Common myeloid progenitor, CD34-positive (primary cell): ENCODE results near the gene MAP2K2.

ENCODE experiments used
- CTCF ChIA-PET: fragments of 350-600 bp; sonication (Branson Sonifier 250); formaldehyde crosslinking; loops from one replicate; lab custom pipeline; 2021; ENCODE audit warnings: antibody characterized with exemption; lab: Charles Lee
- POLR2A ChIA-PET: fragments of 350-600 bp; sonication (Branson Sonifier 250); formaldehyde crosslinking; loops from one replicate; lab custom pipeline; 2021; ENCODE audit warnings: antibody characterized with exemption; lab: Charles Lee
- DNase-seq, 3 donors: peaks; one replicate each; pipeline versions ENCODE4 v3.0.0 to v3.0.0-alpha.2; 2013
- H3K27ac ChIP-seq, 2 experiments: 1 replicate in 1 of 2; 2 replicates in 1 of 2; pipeline ENCODE4 v1.7.0; 2013; ENCODE audit warnings: inconsistent platforms in 2 of 2, low read length in 2 of 2, mild to moderate bottlenecking in 2 of 2, low read depth in 1 of 2, moderate library complexity in 1 of 2; ENCODE audit not compliant: severe bottlenecking in 2 of 2, insufficient read depth in 1 of 2, poor library complexity in 1 of 2
- H3K27me3 ChIP-seq, 5 experiments: replicated peaks in 2 of 5; 1 replicate in 3 of 5; 2 replicates in 2 of 5; pipeline versions ENCODE4 v1.6.1 to v1.7.0; 2013; ENCODE audit warnings: low read length in 4 of 5, mild to moderate bottlenecking in 2 of 5, moderate library complexity in 2 of 5, inconsistent platforms in 1 of 5; ENCODE audit not compliant: insufficient read depth in 5 of 5, control insufficient read depth in 4 of 5
- H3K36me3 ChIP-seq, 4 experiments: 1 replicate in 2 of 4; 2 replicates in 2 of 4; pipeline versions ENCODE4 v1.6.1 to v1.7.0; 2013; ENCODE audit warnings: low read length in 3 of 4, control low read depth in 1 of 4, mild to moderate bottlenecking in 1 of 4; ENCODE audit not compliant: control insufficient read depth in 4 of 4, insufficient read depth in 4 of 4
- H3K4me1 ChIP-seq, 4 experiments: 1 replicate in 3 of 4; 2 replicates in 1 of 4; pipeline versions ENCODE4 v1.6.1 to v1.7.1; 2013; ENCODE audit warnings: low read length in 3 of 4, mild to moderate bottlenecking in 3 of 4, control low read depth in 1 of 4, inconsistent platforms in 1 of 4, moderate library complexity in 1 of 4; ENCODE audit not compliant: control insufficient read depth in 4 of 4, insufficient read depth in 4 of 4; ENCODE audit errors: control extremely low read depth in 1 of 4
- H3K4me3 ChIP-seq, 7 experiments: 1 replicate in 4 of 7; 2 replicates in 3 of 7; pipeline versions ENCODE4 v1.5.1 to v1.7.0; 2013; ENCODE audit warnings: mild to moderate bottlenecking in 7 of 7, low read length in 6 of 7, moderate library complexity in 6 of 7, inconsistent platforms in 2 of 7, low read depth in 2 of 7, control low read depth in 1 of 7; ENCODE audit not compliant: insufficient read depth in 4 of 7, control insufficient read depth in 1 of 7; ENCODE audit errors: extremely low read depth in 1 of 7
- H3K9me3 ChIP-seq, 5 experiments: 1 replicate in 4 of 5; 2 replicates in 1 of 5; pipeline versions ENCODE4 v1.6.1 to v1.7.1; 2013; ENCODE audit warnings: low read length in 4 of 5, mild to moderate bottlenecking in 2 of 5, inconsistent platforms in 1 of 5, low read depth in 1 of 5, moderate library complexity in 1 of 5; ENCODE audit not compliant: control insufficient read depth in 4 of 5, insufficient read depth in 2 of 5; ENCODE audit errors: control extremely low read depth in 1 of 5
- WGBS: methylation state at CpG from one replicate; pipeline ENCODE4 v1.1.5; 2013; ENCODE audit not compliant: insufficient coverage; 5-methylcytosine and 5-hydroxymethylcytosine counted together

The MAP2K2 gene

GRCh38 chr19:4061683-4062418, 62.1 kb downstream of the MAP2K2 start:
- H3K27ac ChIP-seq: peak overlapping the region in 1 of 2 experiments; percentile 4
- H3K27me3 ChIP-seq: no peaks in the 10 kb centered on the region
- H3K4me3 ChIP-seq: no peak overlapping the region
- ChIA-PET POLR2A (no interaction called here), CTCF (interaction anchor here (1.1 kb wide), 1 partner anchor 75 kb away, joined by 3 read pairs; no protein-coding TSS in a partner anchor)
- peaks cover 0 to 44% (median 37%) of the 10 kb centered on the region in 4 experiments for H3K4me1 ChIP-seq
- no peaks in the 10 kb centered on the region for H3K9me3 ChIP-seq
- WGBS: 90% methylated on average over 27 of the region's 29 CpGs
- peaks cover 0 to 37% (median 11%) of the 10 kb centered on the region in 4 experiments for H3K36me3 ChIP-seq
- DNase-seq: no peak

- H3K9me3 ChIP-seq: no peaks in the 10 kb centered on the region
- peak overlapping the region in 1 of 2 experiments; percentile 74 for H3K27ac ChIP-seq
- 83% methylated on average over 12 of the region's 23 CpGs for WGBS
- H3K27me3 ChIP-seq: no peaks in the 10 kb centered on the region
- no peak for DNase-seq
- ChIA-PET CTCF (interaction anchor here (1.5 kb wide), 1 partner anchor 11 kb away, joined by 3 read pairs; no protein-coding TSS in a partner anchor), POLR2A (no interaction called here)
- H3K36me3 ChIP-seq: peaks cover 0 to 38% (median 11%) of the 10 kb centered on the region in 4 experiments
- H3K4me1 ChIP-seq: peaks cover 0 to 44% (median 37%) of the 10 kb centered on the region in 4 experiments
- H3K4me3 ChIP-seq: no peak overlapping the region
Measured at GRCh38 chr19:4061178-4061682, 62.7 kb downstream of the MAP2K2 start.

- DNase-seq: no peak
- Histone ChIP-seq H3K9me3 (no peaks in the 10 kb centered on the region), H3K36me3 (peaks cover 2 to 42% (median 12%) of the 10 kb centered on the region in 4 experiments), H3K4me3 (no peak overlapping the region), H3K27ac (peak overlapping the region in 1 of 2 experiments; percentile 74), H3K27me3 (no peaks in the 10 kb centered on the region), H3K4me1 (peaks cover 0 to 44% (median 37%) of the 10 kb centered on the region in 4 experiments)
- ChIA-PET CTCF (interaction anchor here (1.5 kb wide), 1 partner anchor 11 kb away, joined by 3 read pairs; no protein-coding TSS in a partner anchor), POLR2A (no interaction called here)
- 94% methylated on average over 13 of the region's 16 CpGs for WGBS
Measured at GRCh38 chr19:4060621-4061177, 63.2 kb downstream of the MAP2K2 start.

- WGBS: 88% methylated on average over 23 of the region's 42 CpGs
- no peaks in the 10 kb centered on the region for H3K27me3 ChIP-seq
- peak overlapping the region; percentile 40 to 74 for H3K27ac ChIP-seq
- peaks cover 0 to 44% (median 37%) of the 10 kb centered on the region in 4 experiments for H3K4me1 ChIP-seq
- H3K4me3 ChIP-seq: no peak overlapping the region
- no peaks in the 10 kb centered on the region for H3K9me3 ChIP-seq
- peaks cover 2 to 45% (median 14%) of the 10 kb centered on the region in 4 experiments for H3K36me3 ChIP-seq
- CTCF ChIA-PET: interaction anchor here (1.5 kb wide), 1 partner anchor 10 kb away, joined by 3 read pairs; no protein-coding TSS in a partner anchor
- POLR2A ChIA-PET: no interaction called here
- no peak for DNase-seq
Measured at GRCh38 chr19:4059891-4060620, 63.9 kb downstream of the MAP2K2 start.

- ChIA-PET POLR2A (no interaction called here), CTCF (no interaction called here)
- Histone ChIP-seq H3K4me3 (no peak overlapping the region), H3K27ac (peak overlapping the region; percentile 40 to 74), H3K9me3 (no peaks in the 10 kb centered on the region), H3K36me3 (peaks cover 2 to 51% (median 18%) of the 10 kb centered on the region in 4 experiments), H3K4me1 (peaks cover 0 to 40% (median 36%) of the 10 kb centered on the region in 4 experiments), H3K27me3 (no peaks in the 10 kb centered on the region)
- WGBS: 89% methylated on average over 17 of the region's 19 CpGs
- DNase-seq: no peak
Measured at GRCh38 chr19:4059453-4059871, 64.5 kb downstream of the MAP2K2 start.

- peak in 1 of 3 donors; percentile 43 for DNase-seq
- ChIA-PET CTCF (interaction anchor here (0.9 kb wide), 1 partner anchor 66 kb away, joined by 3 read pairs; no protein-coding TSS in a partner anchor), POLR2A (interaction anchor here (1.3 kb wide), 1 partner anchor 17 kb away, joined by 5 read pairs; no protein-coding TSS in a partner anchor)
- 74% methylated on average over 21 of the region's 30 CpGs for WGBS
- no peak overlapping the region for H3K4me3 ChIP-seq
- peaks cover 0 to 34% (median 30%) of the 10 kb centered on the region in 4 experiments for H3K4me1 ChIP-seq
- H3K27me3 ChIP-seq: no peaks in the 10 kb centered on the region
- H3K9me3 ChIP-seq: no peaks in the 10 kb centered on the region
- peak overlapping the region; percentile 40 to 74 for H3K27ac ChIP-seq
- H3K36me3 ChIP-seq: peaks cover 3 to 56% (median 21%) of the 10 kb centered on the region in 4 experiments
Measured at GRCh38 chr19:4058693-4059452, 65.0 kb downstream of the MAP2K2 start.
